Kidney tubule cell (primary cell): ENCODE results near the gene DCAF12.

Source experiments
- DNase-seq: peaks from one replicate; pipeline ENCODE4 v3.0.0-alpha.2; 2018; ENCODE audit warnings: low spot score

Gene DCAF12

DNA sequence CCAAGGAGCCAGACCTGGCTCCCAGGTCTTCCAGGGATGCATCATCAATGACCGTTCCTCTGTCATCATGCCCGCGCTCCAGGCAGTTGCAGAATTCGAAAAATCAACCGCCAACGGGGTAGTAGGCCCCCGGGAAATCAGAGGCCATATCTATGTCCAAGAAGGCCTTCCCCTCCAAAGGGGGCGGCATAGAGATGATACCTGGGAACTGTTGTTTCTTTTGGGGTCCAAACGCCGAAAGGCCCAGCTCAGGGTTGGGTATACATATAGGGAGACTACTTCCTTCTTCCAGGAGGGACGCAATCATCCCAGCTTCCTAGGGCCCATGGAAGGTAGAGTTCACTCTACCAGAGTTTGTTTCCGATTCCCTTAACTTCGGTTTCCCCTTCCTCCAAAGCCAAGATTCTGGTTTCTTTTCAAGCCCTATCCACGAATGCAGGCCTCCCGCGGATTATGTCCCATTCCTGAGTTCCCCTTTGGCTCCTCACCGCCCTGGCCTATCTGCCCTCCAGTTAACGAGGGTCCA is 754 bp downstream of the DCAF12 start:
- DNase-seq = peak; percentile 61

GRCh38 chr9:34124926-34125325 is 1.6 kb downstream of the DCAF12 start:
- peak; percentile 29 for DNase-seq

DNA sequence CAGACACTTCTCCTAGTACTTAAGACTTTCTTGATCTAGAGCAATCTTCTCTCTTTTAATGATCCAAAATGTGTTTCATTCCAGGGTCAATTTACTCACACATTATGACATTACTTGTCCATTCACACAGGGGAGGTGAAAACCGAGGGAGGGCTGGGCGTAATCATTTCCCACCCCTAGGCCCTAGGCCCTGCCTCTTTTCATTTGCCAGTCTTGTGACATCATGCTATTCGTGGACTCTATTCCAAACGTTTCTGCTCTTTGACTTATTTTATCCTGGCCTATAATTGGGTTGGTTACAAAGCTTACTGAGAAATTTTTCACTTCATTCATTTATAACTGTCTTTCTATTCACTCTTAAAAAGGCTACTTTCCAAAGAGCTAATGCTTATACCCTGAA is 2.4 kb downstream of the DCAF12 start:
- DNase-seq = no peak

DNA sequence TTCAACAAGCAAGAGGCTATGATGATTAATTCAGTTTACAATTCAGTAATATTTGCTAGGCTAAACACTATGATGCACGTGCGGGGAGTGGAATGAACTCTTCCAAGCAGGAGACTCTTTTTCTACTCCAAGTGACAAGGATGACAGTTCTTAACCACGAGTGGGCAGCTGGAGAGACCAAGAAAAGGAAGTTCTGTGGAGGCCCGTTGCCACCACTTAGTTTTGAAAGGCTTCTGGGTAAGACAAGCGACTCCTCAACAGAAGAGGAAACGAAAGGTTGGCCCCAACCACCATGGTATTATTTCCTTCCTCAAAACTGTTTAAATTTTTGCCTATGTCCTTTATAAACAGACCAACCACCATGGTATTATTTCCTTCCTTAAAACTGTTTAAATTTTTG is 2.8 kb downstream of the DCAF12 start:
- DNase-seq = no peak

GRCh38 chr9:34121996-34122395 is 4.5 kb downstream of the DCAF12 start:
- no peak for DNase-seq

- DNase-seq = no peak
Measured at GRCh38 chr9:34119713-34120112, 6.8 kb downstream of the DCAF12 start.

GRCh38 chr9:34114436-34114835 is 12.1 kb downstream of the DCAF12 start:
- DNase-seq = peak; percentile 56

DNA sequence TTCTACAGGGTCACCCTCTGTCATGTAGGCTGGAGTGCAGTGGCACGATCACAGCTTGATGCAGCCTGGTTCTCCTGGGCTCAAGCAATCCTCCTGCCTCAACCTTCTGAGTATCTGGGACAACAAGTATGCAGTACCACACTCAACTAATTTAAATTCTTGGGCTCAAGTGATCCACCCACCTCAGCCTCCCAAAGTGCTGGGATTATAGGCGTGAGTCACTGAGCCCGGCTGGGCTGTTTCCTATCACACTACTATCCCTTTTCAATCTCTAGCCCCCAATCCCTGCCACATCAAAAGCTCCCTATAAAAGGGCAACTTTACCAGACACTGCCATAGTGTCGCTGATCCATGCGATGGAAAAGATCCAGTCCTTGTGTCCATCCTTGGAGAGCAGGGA is 20.4 kb downstream of the DCAF12 start:
- DNase-seq = no peak

- no peak for DNase-seq
Measured at GRCh38 chr9:34102796-34103195, 23.7 kb downstream of the DCAF12 start.

DNA sequence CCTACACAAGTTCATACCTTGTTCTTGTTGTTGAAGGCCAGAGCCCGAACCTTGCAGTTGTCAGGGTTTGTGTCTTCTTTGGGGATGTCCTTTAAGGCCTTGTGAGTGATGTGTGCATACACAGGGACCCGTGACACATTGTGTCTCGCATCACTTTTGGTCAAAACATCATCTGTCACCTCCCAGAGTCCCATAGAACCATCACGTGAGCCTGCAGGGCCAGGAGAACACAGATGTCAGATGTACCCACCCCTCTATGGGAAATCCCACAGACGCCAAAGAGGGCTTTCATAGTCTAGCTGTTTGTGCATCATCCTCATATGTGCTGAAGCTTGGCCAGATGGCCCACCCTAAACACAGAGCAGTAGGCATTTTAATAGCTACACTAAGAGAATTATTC is 28.2 kb downstream of the DCAF12 start:
- DNase-seq = no peak

DNA sequence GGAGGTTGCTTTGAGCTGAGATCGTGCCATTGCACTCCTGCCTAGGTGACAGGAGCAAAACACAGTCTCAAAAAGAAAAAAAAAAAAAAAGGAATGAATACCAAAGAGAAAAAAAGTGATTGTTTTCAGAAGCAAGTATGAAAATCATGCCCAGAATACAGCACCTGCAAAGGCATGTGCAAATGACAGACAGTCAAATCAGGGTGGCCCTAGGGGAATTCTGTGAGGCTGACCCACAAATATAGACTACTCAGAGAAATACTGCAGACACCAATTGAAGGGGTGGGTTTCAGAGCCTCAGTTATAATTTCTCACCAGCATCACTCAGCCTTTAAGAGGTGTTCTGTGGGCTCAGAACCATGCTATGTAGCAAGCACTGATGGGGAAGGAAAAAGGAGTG is 28.6 kb downstream of the DCAF12 start:
- no peak for DNase-seq

DNA sequence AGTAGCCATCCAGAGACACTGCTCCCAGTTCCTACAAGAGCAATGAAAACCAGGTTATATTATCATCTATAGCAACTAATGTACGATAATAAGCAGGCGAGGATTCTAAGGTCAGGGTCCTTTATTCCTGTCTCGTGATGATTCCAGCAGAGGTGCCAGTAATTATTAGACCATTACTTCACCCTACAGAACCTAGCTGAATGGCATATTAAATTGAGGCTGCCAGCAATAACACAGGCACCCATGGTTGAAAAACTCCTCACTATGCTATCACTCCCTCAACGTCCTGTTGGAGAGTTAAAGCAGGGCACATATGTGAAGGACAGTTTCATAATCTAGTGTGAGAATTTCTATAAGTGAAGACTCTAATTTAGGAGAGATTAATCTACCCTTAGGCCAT is 29.7 kb downstream of the DCAF12 start:
- no peak for DNase-seq

GRCh38 chr9:34093578-34093977 is 32.9 kb downstream of the DCAF12 start:
- DNase-seq = no peak

DNA sequence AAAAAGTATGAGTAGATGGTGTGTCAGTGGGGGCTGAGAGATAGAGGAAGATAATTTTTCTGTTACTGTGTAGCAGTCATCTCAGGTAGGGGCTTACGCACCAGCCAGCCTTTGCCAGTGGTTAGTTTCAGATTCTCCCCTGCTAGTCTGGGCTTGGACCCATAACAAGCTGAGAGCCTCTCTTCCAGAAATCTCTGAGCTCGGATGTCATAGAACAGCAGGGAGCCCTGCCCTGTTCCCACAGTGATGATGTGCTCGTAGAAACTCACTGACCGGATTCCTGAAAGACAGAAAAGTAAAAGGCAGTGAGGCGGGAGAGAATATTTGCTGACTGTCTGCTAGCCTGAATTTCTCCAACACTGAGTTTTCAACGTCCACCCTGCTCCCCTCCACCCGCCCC is 37.2 kb downstream of the DCAF12 start:
- no peak for DNase-seq

DNA sequence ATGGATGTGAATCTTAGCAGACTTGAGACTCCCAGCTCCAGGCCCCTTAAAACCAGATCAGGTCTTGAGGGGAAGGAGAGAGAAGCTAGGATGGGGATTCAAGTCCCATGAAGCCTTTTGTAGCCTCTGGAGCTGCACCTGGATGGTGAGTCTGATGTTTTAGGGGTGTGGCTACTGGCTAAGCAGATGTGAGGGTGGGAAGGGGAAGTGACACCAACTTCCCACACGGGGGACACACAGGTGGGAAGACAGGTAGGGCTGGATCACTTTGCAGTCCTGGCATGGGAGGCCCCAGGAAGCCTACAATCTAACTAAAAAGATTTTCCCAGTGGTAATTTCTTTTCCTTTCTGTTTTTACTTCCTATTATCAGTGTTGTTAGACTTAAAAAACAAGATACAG is 39.1 kb downstream of the DCAF12 start:
- no peak for DNase-seq

DNA sequence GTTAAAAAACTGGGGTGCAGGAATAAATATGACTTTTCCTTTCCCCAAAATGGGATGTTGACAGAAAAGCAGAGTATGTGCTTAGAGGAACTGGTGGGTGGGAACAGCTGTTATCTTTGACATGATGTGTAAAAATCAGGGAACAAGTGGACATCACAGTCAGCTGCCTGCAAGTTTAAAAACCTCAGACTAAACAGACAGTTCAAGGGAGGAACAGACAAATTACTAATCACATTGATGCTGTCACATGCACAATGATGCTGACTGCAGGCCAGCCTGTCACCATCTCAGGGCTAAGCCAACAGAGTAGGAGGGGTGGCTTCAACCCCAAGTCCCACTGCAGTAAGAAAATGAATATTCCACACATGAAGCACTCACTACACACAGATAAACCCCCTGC is 39.6 kb downstream of the DCAF12 start:
- DNase-seq = no peak

GRCh38 chr9:34085581-34086500 is 40.7 kb downstream of the DCAF12 start:
- DNase-seq = no peak

- no peak for DNase-seq
Measured at GRCh38 chr9:34084562-34084961, 41.9 kb downstream of the DCAF12 start.

DNA sequence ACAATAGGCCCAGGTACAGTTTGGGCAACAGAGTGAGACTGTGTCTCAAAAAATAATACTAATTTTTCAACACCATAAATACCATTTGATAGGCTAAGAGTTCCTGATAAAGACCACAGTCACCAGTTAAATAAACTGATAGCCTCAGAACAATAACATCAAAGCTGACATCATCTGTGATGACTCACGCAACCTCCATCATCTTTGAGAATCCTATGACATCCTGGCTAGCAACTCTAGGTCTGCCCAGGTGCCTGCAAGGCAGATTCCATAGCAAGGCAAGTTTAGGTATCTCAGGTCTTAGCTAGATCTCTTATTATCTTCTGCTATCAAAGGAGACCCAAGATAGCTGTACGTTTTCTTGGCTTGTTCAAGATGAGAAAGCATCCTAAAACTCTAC is 47.3 kb downstream of the DCAF12 start:
- peak; percentile 78 for DNase-seq

GRCh38 chr9:34072868-34073590 is 53.5 kb downstream of the DCAF12 start:
- DNase-seq = peak; percentile 94

DNA sequence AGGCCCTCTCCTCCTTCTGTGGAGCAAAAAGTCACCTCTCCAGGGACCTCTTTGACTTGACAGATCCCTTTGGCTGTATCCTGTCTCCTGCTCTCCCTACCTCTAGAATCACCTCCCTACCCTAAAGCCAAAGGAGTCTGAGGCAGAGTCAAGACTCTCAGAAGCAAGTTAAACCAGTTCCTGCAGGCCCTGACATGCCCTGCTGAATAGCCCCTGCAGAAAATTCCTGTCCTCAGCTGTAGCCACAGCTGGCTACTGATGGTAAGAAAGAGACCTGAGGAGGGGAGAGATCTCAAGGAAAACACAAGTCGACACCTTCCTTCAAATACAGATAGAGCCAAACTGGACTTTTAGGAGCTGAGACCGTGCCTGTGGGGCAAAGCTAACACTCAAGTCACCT is 54.1 kb downstream of the DCAF12 start:
- peak; percentile 41 for DNase-seq

DNA sequence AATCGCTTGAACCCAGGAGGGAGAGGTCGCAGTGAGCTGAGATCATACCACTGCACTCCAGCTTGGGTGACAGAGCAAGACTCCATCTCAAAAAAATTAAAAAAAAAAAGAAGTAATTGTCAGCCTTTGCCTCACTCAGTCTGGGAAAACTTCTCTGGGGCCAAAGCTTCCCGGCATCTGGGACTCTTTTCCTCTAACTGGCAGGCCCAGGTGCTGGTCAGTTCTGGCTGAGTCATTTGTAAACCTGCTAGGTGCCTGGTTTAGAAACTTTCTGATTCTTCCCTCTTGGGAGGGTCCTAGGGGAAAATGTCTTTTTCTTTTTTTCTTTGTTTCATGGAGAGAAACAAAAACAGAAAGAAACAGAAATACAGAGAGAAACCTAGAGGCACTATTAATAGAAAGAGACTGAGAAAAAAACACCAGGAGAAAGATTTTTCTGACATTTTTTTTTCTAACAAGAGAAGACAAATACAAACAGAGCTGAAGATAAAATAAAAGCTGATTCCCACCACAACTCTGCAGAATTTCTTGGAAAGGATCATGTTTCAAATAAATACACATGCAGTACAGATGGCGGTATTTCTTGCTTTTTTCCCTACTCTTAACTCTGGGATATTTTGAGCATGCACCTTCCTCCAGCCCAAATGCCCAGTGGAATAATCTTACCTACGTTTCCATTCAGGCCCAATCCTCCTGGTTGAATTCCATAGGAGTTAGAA is 55.7 kb downstream of the DCAF12 start:
- no peak for DNase-seq

- DNase-seq = no peak
Measured at GRCh38 chr9:34069831-34070230, 56.7 kb downstream of the DCAF12 start.
